HFFc6 (cell line): ENCODE measurements around the gene PRKAR1B. TPM values are rescaled to one million over a fixed set of nuclear protein-coding genes. Genes with fewer than 3 reads are reported as not detected.

Source experiments
- DNase-seq: peaks from one replicate; pipeline ENCODE4 v3.0.0-alpha.2; 2018
- H3K27ac Mint-ChIP-seq: 2 replicates; pipeline ENCODE4 v1.8.0; 2020; ENCODE audit warnings: mild to moderate bottlenecking, mixed read lengths
- H3K27me3 Mint-ChIP-seq: 2 replicates; pipeline ENCODE4 v1.8.0; 2021; ENCODE audit warnings: mild to moderate bottlenecking, moderate library complexity, mixed read lengths; ENCODE audit not compliant: insufficient read depth
- H3K36me3 Mint-ChIP-seq: 2 replicates; pipeline ENCODE4 v1.8.0; 2021; ENCODE audit warnings: low read depth, mixed read lengths
- H3K4me1 Mint-ChIP-seq: 2 replicates; pipeline ENCODE4 v1.8.0; 2020; ENCODE audit warnings: low read depth, mixed read lengths
- H3K4me3 Mint-ChIP-seq: 2 replicates; pipeline ENCODE4 v1.8.0; 2020; ENCODE audit warnings: mild to moderate bottlenecking, moderate library complexity, mixed read lengths
- H3K9me3 Mint-ChIP-seq: 2 replicates; pipeline ENCODE4 v1.8.0; 2020; ENCODE audit warnings: mild to moderate bottlenecking, mixed read lengths
- total RNA-seq, 6 experiments: library from RNA; stranded (reverse); fragmentation: NEBNext Ultra II Directional; extraction: Animal tissue kit (Norgen Biotek cat#: 25700); gene quantifications; 2 replicates in 1 of 6; 3 replicates in 5 of 6; pipeline ENCODE4 v1.2.3, GENCODE V29; 2021
- TF ChIP-seq, protein P1 (sequence below): fragments of 200-600 bp; sonication (generic); IDR thresholded peaks from 2 replicates; pipeline ENCODE4 v1.5.0; 2021; ENCODE audit warnings: antibody characterized with exemption, mild to moderate bottlenecking

The PRKAR1B gene
- total RNA-seq, 6 experiments from 2014 or later: 15.5 to 22.7 (median 17.1) TPM

DNA sequence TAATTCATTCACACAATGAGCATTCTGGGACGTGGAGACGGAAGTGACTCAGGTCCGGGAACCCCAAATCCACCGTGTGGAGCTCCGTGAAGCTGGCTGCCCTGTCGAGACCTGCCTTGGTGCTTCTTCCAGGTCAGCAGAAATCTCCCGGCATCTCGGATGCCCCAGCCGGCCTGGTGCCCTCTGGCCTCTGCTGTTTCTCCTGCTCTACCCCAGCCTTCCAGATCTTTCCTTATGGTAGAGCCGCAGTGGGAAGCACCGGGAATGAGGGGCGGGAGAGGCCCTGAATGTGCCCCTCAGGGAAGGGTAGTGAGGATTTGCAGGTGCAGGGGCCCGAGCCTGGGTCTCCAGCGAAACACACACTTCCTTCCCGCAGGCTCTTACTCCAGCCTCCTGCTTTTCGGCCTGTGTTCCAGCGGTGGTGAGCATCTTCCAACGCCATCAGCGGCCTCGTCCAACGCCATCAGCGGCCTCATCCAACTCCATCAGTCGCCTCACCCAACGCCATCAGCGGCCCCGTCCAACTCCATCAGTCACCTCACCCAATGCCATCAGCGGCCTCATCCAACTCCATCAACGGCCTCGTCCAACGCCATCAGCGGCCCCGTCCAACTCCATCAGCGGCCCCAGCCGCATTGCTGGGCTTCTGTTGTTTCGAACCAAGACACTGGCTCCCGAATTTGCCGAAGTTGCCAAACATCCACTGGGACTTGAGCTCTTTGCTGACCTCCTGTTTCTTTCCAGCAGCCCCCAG is 150.4 kb downstream of the PRKAR1B start:
- peaks cover 8% of the 10 kb centered on the region; the same call in 1 of the 2 replicates for H3K36me3 Mint-ChIP-seq
- no peaks in the 10 kb centered on the region; the same call in 1 of the 2 replicates for H3K27me3 Mint-ChIP-seq
- no peak for DNase-seq
- TF ChIP-seq, protein P1, sequence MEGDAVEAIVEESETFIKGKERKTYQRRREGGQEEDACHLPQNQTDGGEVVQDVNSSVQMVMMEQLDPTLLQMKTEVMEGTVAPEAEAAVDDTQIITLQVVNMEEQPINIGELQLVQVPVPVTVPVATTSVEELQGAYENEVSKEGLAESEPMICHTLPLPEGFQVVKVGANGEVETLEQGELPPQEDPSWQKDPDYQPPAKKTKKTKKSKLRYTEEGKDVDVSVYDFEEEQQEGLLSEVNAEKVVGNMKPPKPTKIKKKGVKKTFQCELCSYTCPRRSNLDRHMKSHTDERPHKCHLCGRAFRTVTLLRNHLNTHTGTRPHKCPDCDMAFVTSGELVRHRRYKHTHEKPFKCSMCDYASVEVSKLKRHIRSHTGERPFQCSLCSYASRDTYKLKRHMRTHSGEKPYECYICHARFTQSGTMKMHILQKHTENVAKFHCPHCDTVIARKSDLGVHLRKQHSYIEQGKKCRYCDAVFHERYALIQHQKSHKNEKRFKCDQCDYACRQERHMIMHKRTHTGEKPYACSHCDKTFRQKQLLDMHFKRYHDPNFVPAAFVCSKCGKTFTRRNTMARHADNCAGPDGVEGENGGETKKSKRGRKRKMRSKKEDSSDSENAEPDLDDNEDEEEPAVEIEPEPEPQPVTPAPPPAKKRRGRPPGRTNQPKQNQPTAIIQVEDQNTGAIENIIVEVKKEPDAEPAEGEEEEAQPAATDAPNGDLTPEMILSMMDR: no peak
- no peaks in the 10 kb centered on the region for H3K4me1 Mint-ChIP-seq
- H3K9me3 Mint-ChIP-seq: no peaks in the 10 kb centered on the region
- no peak overlapping the region for H3K27ac Mint-ChIP-seq
- no peak overlapping the region for H3K4me3 Mint-ChIP-seq

DNA sequence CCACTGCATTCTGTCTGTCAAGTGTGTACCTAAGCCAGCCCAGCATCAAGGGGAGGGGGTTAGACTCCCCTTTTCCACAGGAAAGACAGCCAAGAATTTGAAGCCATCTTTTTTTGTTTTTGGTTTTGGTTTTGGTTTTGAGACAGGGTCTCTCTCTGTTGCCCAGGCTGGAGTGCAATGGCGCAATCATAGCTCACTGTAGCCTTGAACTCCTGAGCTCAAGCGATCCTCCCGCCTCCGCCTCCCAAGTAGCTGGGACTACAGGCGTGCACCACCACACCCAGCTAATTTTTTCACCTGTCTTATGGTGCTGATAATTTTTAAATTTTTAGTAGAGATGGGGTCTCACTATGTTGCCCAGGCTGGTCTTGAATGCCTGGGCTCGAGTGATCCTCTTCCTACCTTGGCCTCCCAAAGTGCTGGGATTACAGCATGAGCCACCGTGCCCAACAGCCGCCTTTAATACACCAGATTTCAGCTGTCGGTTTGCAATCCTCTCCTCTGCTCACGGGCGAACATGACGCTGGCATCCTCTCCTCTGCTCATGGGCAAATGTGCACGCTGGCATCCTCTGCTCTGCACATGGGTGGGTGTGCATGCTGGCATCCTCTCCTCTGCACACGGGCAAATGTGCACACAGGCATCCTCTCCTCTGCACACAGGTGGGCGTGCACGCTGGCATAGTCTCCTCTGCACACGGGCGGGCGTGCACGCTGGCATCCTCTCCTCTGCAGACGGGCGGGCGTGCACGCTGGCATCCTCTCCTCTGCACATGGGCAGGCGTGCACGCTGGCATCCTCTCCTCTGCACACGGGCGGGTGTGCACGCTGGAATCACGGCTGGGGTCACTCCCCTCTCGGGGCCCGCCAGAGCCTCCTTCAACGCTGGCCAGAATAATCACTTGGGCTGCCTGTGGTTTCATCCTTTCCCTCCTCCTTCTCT is 151.4 kb downstream of the PRKAR1B start:
- Mint-ChIP-seq H3K27me3 (no peaks in the 10 kb centered on the region; the same call in 1 of the 2 replicates), H3K27ac (no peak overlapping the region), H3K4me3 (no peak overlapping the region), H3K36me3 (peaks cover 8% of the 10 kb centered on the region; the same call in 1 of the 2 replicates), H3K4me1 (no peaks in the 10 kb centered on the region), H3K9me3 (no peaks in the 10 kb centered on the region)
- TF ChIP-seq, protein P1: no peak
- no peak for DNase-seq

DNA sequence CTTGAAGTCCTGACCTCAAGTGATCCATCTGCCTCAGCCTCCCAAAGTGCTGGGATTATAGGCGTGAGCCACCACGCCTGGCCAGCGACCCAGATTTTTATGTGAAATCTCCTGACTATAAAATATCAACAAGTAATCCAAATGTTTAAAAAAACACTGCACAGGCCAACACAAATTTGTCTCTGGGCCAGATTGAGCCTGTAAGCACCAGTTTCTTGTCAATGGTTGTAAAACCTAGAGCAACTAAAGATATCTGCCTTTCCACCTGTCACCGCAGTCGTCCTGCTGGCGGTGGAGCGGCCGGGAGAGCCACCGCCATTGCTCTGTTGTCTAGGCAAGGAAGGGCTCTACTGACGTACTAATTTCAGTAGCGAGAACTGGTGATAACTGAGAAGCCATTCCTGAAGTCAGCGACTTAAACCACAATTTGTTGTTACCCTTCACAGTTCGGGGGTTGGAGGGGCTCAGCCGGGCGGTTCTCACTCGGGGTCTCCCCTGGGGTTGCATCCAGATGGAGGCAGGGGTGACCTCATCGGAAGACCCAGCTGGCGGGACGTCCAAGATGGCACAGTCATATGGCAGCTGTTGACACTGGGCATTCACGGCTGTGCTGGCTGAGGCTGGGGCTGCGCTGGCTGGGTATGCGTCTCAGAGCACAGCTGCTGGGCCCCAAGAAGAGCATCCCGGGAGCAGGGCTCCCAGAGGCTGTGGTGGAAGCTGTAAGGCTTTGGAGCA is 152.3 kb downstream of the PRKAR1B start:
- H3K4me1 Mint-ChIP-seq: no peaks in the 10 kb centered on the region
- TF ChIP-seq, protein P1: no peak
- H3K4me3 Mint-ChIP-seq: no peak overlapping the region
- DNase-seq: no peak
- H3K9me3 Mint-ChIP-seq: no peaks in the 10 kb centered on the region
- H3K27ac Mint-ChIP-seq: no peak overlapping the region
- no peaks in the 10 kb centered on the region; the same call in 1 of the 2 replicates for H3K27me3 Mint-ChIP-seq
- peaks cover 8% of the 10 kb centered on the region; the same call in 1 of the 2 replicates for H3K36me3 Mint-ChIP-seq

DNA sequence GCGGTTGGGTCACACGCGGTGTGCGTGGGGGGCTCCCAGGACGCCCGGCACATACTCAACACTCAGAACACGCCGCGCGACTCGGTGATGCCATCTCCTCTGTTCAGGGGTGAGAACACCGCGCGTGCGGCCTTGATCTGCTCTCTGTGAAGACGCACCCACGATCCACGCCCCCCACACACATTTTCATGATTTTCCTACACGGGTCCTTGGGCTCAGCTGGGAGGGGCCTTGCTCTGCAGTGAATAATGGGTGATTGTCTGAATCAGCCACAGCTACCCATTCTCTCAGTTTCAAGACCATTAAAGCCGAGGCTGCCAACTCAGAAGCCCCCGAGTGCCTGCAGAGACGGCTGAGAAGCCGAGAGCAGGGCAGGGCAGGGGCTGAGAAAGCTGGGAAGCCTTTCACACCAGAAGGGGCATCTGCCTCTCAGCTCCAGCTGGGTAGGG is 153.1 kb downstream of the PRKAR1B start:
- Mint-ChIP-seq H3K4me3 (no peak overlapping the region), H3K4me1 (no peaks in the 10 kb centered on the region), H3K9me3 (no peaks in the 10 kb centered on the region), H3K36me3 (peaks cover 8% of the 10 kb centered on the region; the same call in 1 of the 2 replicates), H3K27me3 (peaks cover 2% of the 10 kb centered on the region; the same call in 1 of the 2 replicates), H3K27ac (no peak overlapping the region)
- TF ChIP-seq, protein P1: no peak
- DNase-seq: no peak
